NCI-H2227 treated with DMSO at 0.1 percent for 48 hours (cell line): ENCODE data around the gene ERC2.

ENCODE experiments used
- DNase-seq: peaks from one replicate; lab custom pipeline; 2025; lab: John Stamatoyannopoulos, UW

The ERC2 gene

GRCh38 chr3:55474213-55474632 is 994.0 kb downstream of the ERC2 start:
- DNase-seq, result no peak

- DNase-seq, result no peak
These were observed 994.5 kb downstream of the ERC2 start for GRCh38 chr3:55473788-55474187.

GRCh38 chr3:55471522-55472280 is 996.6 kb downstream of the ERC2 start:
- DNase-seq, result no peak

GRCh38 chr3:55471084-55471483 is 997.2 kb downstream of the ERC2 start:
- no peak for DNase-seq

- DNase-seq, result no peak
These were observed 998.2 kb downstream of the ERC2 start for GRCh38 chr3:55469957-55470526.

- DNase-seq, result no peak
These were observed 1000.0 kb downstream of the ERC2 start for GRCh38 chr3:55468251-55468650.

GRCh38 chr3:55467099-55467498 is 1001.2 kb downstream of the ERC2 start:
- DNase-seq, result no peak

GRCh38 chr3:55466526-55466925 is 1001.7 kb downstream of the ERC2 start:
- no peak for DNase-seq

GRCh38 chr3:55461896-55462295 is 1006.4 kb downstream of the ERC2 start:
- no peak for DNase-seq

GRCh38 chr3:55459838-55460237 is 1008.4 kb downstream of the ERC2 start:
- no peak for DNase-seq
